ENCODE measurements around the gene RYR2.

RYR2 gene

DNA sequence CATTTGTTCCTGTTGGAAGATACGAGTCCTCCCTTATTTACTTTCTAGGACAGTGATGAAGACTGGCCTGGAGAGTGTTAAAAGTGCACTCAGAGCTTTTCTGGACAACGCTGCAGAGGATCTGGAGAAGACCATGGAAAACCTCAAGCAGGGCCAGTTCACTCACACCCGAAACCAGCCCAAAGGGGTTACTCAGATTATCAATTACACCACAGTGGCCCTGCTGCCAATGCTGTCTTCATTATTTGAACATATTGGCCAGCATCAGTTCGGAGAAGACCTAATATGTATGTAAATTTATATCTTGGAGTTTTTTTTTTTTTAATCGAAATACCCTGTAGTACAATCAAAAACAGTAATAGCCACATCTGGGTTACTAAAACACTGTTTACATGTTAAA, 658.2 kb downstream of the RYR2 start:
- no peak for TF ChIP-seq CTCF (IDR thresholded peaks at IDR 0.05)
- peaks cover 3% of the 10 kb centered on the region for H3K36me3 ChIP-seq (ENCODE audit: control insufficient read depth, insufficient read depth, low read length)
- no peaks in the 10 kb centered on the region for H3K79me2 ChIP-seq
- no peaks in the 10 kb centered on the region for H3K9me3 ChIP-seq (ENCODE audit: control insufficient read depth, low read length)
- no peaks in the 10 kb centered on the region for H3K4me1 ChIP-seq
- H3K4me2 ChIP-seq (ENCODE audit: low read length) = no peak overlapping the region
- H3K9ac ChIP-seq = no peak overlapping the region
- H2AFZ ChIP-seq = no peak overlapping the region
- H3K27ac ChIP-seq = no peak overlapping the region
- H3K27me3 ChIP-seq (ENCODE audit: control insufficient read depth, insufficient read depth, low read length) = no peaks in the 10 kb centered on the region
- H3K4me3 ChIP-seq (ENCODE audit: low read depth, low read length) = no peak overlapping the region

GRCh38 chr1:237701534-237701933, 659.5 kb downstream of the RYR2 start:
- H3K4me1 ChIP-seq = no peaks in the 10 kb centered on the region
- H3K4me3 ChIP-seq (ENCODE audit: low read depth, low read length) = no peak overlapping the region
- H3K9ac ChIP-seq = no peak overlapping the region
- no peak overlapping the region for H2AFZ ChIP-seq
- no peak overlapping the region for H3K4me2 ChIP-seq (ENCODE audit: low read length)
- H3K9me3 ChIP-seq (ENCODE audit: control insufficient read depth, low read length) = no peaks in the 10 kb centered on the region
- no peaks in the 10 kb centered on the region for H3K79me2 ChIP-seq
- H3K27ac ChIP-seq = no peak overlapping the region
- H3K36me3 ChIP-seq (ENCODE audit: control insufficient read depth, insufficient read depth, low read length) = peaks cover 3% of the 10 kb centered on the region
- no peak for TF ChIP-seq CTCF (IDR thresholded peaks at IDR 0.05)
- H3K27me3 ChIP-seq (ENCODE audit: control insufficient read depth, insufficient read depth, low read length) = no peaks in the 10 kb centered on the region

- H3K36me3 ChIP-seq (ENCODE audit: control insufficient read depth, insufficient read depth, low read length) = peaks cover 3% of the 10 kb centered on the region
- no peak overlapping the region for H2AFZ ChIP-seq
- no peaks in the 10 kb centered on the region for H3K79me2 ChIP-seq
- no peak for TF ChIP-seq CTCF (IDR thresholded peaks at IDR 0.05)
- H3K27me3 ChIP-seq (ENCODE audit: control insufficient read depth, insufficient read depth, low read length) = no peaks in the 10 kb centered on the region
- H3K9ac ChIP-seq = no peak overlapping the region
- no peaks in the 10 kb centered on the region for H3K9me3 ChIP-seq (ENCODE audit: control insufficient read depth, low read length)
- H3K4me2 ChIP-seq (ENCODE audit: low read length) = no peak overlapping the region
- H3K27ac ChIP-seq = no peak overlapping the region
- H3K4me1 ChIP-seq = no peaks in the 10 kb centered on the region
- H3K4me3 ChIP-seq (ENCODE audit: low read depth, low read length) = no peak overlapping the region
These were observed 660.2 kb downstream of the RYR2 start for GRCh38 chr1:237702161-237702560.

DNA sequence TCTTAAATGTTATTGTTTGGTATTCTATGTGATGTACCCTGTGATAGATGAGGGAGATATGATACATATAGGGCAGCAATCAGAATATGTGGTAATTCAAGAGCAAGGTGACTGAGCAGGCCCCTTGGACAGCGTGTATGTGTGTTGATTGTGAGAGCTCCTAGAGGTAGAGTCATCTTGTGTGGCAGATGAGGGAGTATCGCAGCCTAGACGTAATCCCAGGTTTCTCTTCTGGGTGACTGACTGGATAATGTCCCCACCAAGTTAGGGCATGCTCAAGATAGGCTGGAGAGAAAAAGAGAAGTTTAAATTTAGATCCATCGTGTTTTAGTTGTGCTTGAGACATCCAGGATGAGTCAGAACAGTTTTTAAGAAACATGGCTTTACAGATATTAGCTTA, 663.5 kb downstream of the RYR2 start:
- H3K27ac ChIP-seq = no peak overlapping the region

More for the DNA sequence above, 663.5 kb downstream of the RYR2 start:
- Histone ChIP-seq H3K36me3 (ENCODE audit: control insufficient read depth, insufficient read depth, low read length) (peaks cover 3% of the 10 kb centered on the region), H3K9me3 (ENCODE audit: control insufficient read depth, low read length) (no peaks in the 10 kb centered on the region), H3K4me2 (ENCODE audit: low read length) (no peak overlapping the region), H3K4me3 (ENCODE audit: low read depth, low read length) (no peak overlapping the region), H3K27me3 (ENCODE audit: control insufficient read depth, insufficient read depth, low read length) (no peaks in the 10 kb centered on the region), H3K4me1 (no peaks in the 10 kb centered on the region), H2AFZ (no peak overlapping the region), H3K79me2 (no peaks in the 10 kb centered on the region), H3K9ac (no peak overlapping the region)
- no peak for TF ChIP-seq CTCF (IDR thresholded peaks at IDR 0.05)
